ENCODE measurements around the gene TSHZ1. TPM values are rescaled to one million over a fixed set of nuclear protein-coding genes. Genes with fewer than 3 reads are reported as not detected.

The TSHZ1 gene
- total and polyA plus RNA-seq, 10 donors, result 4.1 to 26.4 (median 18.2) TPM

DNA sequence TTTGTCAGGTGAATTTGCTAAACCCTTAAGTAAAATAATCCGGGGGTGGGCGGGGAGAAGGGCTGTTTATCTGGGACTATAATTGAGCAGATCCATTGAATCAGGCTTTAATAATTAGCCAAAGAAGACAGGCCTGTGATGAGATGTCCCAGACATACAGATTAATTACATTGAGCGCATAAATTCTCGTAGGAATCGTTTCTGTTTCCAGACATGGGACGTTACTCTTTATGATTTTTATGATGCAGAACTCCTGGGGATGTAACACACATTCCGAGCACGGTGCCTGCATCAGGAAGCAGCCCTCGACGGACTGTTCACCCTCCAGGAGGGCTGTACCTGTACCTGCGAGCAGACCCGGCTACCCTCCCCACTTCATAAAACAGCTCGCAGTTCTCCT, 128.0 kb downstream of the TSHZ1 start:
- no peaks in the 10 kb centered on the region for H3K4me1 ChIP-seq
- H3K4me3 ChIP-seq, result no peak overlapping the region
- 82 to 94% (median 88%) methylated on average over 13 of the region's 13 CpGs for WGBS, 5 donors
- intact Hi-C loops (cut with DNase I; ENCODE audit: low total_unique reads), result no loop called here
- no peaks in the 10 kb centered on the region for H3K36me3 ChIP-seq
- no peak overlapping the region for H3K27ac ChIP-seq
- H3K9me3 ChIP-seq, result no peaks in the 10 kb centered on the region
- no peaks in the 10 kb centered on the region for H3K27me3 ChIP-seq (replicated peaks in 1 of 7)
- no peak for DNase-seq
- TF ChIP-seq POLR2A (IDR thresholded peaks at IDR 0.05), result no peak
- TF ChIP-seq, protein P1, sequence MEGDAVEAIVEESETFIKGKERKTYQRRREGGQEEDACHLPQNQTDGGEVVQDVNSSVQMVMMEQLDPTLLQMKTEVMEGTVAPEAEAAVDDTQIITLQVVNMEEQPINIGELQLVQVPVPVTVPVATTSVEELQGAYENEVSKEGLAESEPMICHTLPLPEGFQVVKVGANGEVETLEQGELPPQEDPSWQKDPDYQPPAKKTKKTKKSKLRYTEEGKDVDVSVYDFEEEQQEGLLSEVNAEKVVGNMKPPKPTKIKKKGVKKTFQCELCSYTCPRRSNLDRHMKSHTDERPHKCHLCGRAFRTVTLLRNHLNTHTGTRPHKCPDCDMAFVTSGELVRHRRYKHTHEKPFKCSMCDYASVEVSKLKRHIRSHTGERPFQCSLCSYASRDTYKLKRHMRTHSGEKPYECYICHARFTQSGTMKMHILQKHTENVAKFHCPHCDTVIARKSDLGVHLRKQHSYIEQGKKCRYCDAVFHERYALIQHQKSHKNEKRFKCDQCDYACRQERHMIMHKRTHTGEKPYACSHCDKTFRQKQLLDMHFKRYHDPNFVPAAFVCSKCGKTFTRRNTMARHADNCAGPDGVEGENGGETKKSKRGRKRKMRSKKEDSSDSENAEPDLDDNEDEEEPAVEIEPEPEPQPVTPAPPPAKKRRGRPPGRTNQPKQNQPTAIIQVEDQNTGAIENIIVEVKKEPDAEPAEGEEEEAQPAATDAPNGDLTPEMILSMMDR (IDR thresholded peaks at IDR 0.05 in 8 of 11, conservative IDR thresholded peaks at IDR 0.05 in 3 of 11), result no peak
- TF ChIP-seq POLR2AphosphoS5 (IDR thresholded peaks at IDR 0.05), result no peak

Other genes starting within 250 kb of the TSHZ1 start
- 10 to 100 TPM; 23.6 to 43.8 (median 36.7) TPM for gene PTGR3, start 1.7 kb upstream of the TSHZ1 start, total RNA-seq
- 10 to 100 TPM; 11.1 to 16.8 (median 12.3) TPM for gene PTGR3, start 1.7 kb upstream of the TSHZ1 start, polyA plus RNA-seq
- gene SMIM21, start 216.9 kb downstream of the TSHZ1 start, total RNA-seq, result not detected
- not detected for gene SMIM21, start 216.9 kb downstream of the TSHZ1 start, polyA plus RNA-seq

All from spleen (tissue), 11 donors.